GM19324 (cell line): Measurements from ENCODE around the gene COL2A1.
A peak's percentile ranks its signal among the peaks of the same experiment; 100 is the strongest.

ENCODE experiments used
- ATAC-seq: cut with Tn5 transposase; IDR thresholded peaks from one replicate; pipeline ENCODE4 v1.9.1; 2021; ENCODE audit warnings: mild to moderate bottlenecking, moderate library complexity; ENCODE audit not compliant: unreplicated experiment, low FRiP score

COL2A1 gene

GRCh38 chr12:47992776-47993175 lies 11.5 kb downstream of the COL2A1 start:
- ATAC-seq: no peak

DNA sequence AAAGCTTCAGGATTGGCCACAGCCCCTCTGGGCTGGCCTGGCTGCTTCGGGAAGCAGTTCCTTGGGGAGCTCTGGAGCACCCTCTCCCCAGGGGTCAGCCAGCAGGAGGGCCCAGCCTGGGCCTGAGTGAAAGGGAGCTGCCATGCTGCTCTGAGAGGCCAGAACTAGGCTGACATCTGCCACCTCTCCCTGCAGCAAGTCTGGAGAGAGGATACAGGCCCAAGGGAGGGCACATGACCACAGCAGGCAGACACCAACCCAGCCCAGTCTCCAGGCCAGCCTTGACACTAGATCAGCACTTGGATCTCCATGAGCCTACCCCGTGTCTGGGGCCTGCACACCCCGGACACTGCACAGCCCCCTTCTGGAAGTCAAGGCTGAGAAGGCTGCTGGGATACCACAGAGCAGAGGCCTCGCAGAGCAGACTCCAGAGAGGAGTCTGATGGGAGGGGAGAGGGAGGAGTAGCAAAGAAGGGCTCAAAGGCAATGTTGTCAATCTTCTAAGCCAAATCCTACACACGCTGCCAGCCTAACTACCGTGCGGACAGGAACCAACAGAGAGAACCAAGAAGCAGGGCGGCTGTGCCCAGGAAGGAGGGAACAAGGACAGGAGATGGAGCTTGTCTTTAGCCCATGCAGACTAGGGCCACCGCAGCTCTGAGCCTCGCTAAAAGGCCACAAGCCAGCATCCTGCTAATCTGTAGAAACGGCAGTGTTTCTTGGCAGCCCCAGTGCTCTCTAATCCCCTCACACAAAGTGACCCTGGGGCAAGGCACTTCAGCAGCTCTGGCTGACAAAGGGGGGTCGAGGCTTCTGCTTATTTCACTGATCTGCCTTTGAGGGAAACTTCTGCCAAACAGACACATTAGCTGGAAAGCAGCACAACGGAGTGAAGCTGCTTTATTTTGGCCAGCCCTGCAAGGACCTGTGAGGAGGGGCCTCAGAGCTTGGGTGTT lies 12.9 kb downstream of the COL2A1 start:
- ATAC-seq: no peak

GRCh38 chr12:47990351-47991105 lies 13.7 kb downstream of the COL2A1 start:
- ATAC-seq: peak; percentile 66

GRCh38 chr12:47989666-47990065 lies 14.6 kb downstream of the COL2A1 start:
- ATAC-seq: no peak

DNA sequence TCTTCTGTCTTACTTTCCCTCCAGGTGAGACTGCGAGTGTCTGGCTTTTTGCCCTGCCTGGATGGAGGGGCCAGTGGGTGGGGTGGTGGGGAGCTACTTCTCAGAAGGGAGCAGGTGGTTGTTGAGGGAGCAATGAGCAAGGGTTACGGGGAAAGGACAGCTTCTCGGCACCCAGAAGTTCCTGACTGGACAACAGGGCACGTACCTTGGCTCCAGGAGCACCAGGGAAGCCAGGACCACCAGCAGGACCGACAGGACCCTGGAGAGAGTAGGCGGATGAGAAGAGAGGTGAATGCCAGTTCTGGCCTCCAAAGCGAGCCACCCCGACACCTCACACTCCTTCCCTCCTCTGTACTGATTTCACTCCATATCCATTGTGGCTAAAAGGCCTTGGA lies 15.3 kb downstream of the COL2A1 start:
- ATAC-seq: no peak

GRCh38 chr12:47988073-47989022 lies 15.9 kb downstream of the COL2A1 start:
- no peak for ATAC-seq

- no peak for ATAC-seq
Measured at GRCh38 chr12:47987411-47988072, 16.7 kb downstream of the COL2A1 start.

GRCh38 chr12:47986832-47987231 lies 17.4 kb downstream of the COL2A1 start:
- ATAC-seq: no peak

GRCh38 chr12:47986291-47986660 lies 18.0 kb downstream of the COL2A1 start:
- no peak for ATAC-seq

DNA sequence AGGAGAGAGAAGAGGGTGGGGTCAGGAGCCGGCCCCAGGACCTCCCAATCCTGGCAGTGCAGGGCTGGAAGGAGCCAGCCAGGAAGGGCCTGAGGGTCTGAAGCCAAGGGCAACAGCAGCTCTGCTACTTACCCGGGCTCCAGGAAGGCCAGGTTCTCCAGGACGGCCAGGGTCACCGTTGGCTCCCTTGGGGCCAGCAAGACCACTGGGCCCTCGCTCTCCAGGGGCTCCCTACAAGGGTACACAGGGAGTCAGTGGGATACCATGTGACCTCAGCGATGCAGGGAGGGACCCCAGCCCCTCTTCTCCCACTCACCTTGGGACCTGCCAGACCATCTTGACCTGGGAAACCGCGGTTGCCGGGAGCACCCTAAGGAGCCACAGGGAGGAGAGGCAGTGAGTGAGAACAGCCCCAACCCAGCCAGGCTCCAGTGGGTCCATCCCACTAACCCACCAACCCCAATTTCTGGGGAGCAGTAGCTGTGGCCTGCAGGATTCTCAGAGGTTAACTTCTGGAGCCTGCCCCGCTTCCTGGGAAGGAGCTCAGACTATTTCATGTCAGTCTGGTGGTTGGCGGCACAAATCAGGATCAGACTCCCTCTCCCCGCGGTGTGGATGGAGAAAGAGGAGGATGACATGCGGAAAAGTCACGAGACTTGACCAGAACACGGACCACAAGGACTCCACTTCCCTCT lies 18.5 kb downstream of the COL2A1 start:
- ATAC-seq: no peak

- ATAC-seq: no peak
Measured at GRCh38 chr12:47984331-47984801, 19.9 kb downstream of the COL2A1 start.

GRCh38 chr12:47983541-47984115 lies 20.6 kb downstream of the COL2A1 start:
- no peak for ATAC-seq

- ATAC-seq: no peak
Measured at GRCh38 chr12:47982770-47983169, 21.5 kb downstream of the COL2A1 start.

DNA sequence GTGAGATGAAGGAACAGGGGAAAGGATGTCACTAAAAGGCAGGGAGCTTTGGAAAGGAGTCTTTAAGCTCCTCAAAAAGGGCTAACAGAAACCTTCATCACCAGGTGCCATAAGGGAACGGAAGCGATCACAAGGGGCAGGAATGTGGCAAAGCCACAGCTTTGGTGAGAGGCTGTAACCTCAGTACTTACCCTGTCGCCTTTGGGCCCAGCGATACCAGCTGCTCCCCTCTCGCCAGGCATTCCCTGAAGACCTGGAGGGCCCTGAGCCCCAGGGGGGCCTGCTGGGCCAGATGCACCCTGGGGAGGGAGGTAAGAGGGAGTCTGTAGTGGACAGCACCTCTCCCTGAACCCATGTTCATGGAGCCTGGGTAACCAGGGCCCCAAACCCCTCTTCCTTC lies 22.0 kb downstream of the COL2A1 start:
- no peak for ATAC-seq

- ATAC-seq: no peak
Measured at GRCh38 chr12:47981496-47982260, 22.6 kb downstream of the COL2A1 start.

DNA sequence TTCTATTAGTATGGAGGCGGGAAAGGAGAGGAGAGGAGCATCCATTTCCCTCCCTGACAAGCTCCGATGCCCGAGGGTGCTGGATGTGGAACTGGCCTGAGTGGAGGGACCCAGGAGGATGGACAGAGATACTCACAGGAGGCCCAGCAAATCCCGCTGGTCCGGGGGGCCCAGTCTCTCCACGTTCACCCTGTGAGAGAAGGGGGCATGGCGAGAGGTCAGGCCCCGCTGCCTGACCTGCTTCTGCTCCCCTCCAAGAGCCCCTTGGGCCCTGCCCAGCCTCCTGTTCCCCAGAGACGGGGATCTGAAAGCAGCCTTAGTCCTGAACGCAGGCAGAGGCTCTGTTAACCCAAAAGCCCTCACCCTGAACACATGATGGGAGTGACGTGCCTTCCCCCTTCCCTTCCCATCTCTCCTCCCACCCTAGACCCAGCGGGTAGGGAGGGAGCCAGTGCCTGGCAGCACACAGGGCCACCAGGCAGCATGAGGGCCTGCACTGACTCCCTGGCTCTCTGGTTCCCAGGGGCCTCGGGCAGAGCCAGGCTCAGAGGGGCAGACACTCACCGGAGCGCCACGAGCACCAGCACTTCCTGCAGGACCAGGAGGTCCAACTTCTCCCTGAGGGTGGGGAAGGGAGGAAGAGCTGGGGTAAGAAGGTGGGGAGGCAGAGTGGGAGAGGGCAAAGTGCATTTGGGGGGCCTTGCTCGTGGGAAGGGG lies 23.3 kb downstream of the COL2A1 start:
- ATAC-seq: no peak

DNA sequence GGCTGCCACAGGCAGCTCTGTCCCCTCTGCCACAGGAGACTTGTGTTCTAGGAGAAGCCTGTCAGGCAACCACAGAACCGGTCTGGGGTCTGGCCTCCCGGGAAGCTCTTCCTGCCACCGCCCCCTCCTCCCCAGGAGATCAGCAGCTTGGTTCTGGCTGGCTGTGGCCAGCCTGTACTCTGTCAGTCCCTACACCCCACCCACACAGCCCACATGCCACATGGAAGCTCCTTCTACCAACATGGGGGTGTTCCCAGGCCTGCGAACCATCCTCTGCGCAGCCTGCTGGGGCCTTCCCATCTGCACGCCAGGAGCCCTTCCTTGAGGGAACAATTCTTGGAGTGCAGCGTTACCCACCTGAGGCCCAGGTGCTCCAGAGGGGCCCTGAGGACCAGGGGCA lies 24.1 kb downstream of the COL2A1 start:
- ATAC-seq: no peak

- no peak for ATAC-seq
Measured at GRCh38 chr12:47979686-47980085, 24.6 kb downstream of the COL2A1 start.
